22Rv1 (cell line): ENCODE results near the gene CMIP.

Experiments
- H3K27ac ChIP-seq: fragments of 450-650 bp; 2 replicates; pipeline ENCODE4 v1.5.1; 2017
- ZFX ChIP-seq: fragments of 450-650 bp; IDR thresholded peaks from 2 replicates; pipeline ENCODE4 v1.6.1; 2017; ENCODE audit warnings: antibody characterized with exemption, borderline replicate concordance
- TF ChIP-seq, protein P1 (sequence below): fragments of 450-650 bp; IDR thresholded peaks from 2 replicates; pipeline ENCODE4 v1.5.1; 2017; ENCODE audit warnings: mild to moderate bottlenecking

The CMIP gene

DNA sequence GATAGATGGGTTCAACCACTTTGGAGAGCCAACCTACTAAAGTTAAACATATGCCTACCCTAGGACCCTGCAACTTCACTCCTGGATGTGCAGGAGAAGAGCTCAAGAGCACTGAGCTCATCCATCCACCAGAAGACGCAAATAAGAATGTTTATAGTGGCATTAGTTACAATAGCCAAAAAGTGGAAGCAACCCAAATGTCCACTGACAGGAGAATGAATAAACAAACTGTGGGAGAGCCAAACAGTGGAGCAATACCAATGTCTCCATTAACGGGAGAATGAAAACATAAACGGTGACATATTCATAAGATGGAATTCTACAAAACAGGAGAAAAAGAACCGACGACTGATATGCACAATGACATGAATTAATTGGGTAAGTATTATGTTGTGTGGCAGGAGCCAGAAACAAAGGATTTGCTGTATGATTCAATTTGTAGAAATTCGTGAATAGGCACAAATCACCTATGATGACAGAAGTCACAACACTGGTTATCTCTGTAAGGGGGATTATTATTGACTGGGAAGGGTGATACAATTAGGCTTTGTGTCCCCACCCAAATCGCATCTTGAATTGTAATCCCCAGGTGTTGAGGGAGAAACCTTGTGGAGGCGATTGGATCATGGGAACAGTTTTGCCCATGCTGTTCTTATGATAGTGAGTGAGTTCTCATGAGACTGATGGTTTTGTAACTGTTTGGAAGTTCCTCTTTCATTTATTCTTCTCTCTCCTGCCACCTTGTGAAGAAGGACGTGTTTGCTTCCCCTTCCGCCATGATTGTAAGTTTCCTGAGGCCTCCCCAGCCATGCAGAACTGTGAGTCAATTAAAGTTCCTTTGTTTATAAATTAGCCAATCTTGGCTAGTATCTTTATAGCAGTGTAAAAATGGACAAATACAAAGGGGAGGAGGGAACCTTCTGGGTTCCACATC is 276.6 kb downstream of the CMIP start:
- TF ChIP-seq, protein P1, sequence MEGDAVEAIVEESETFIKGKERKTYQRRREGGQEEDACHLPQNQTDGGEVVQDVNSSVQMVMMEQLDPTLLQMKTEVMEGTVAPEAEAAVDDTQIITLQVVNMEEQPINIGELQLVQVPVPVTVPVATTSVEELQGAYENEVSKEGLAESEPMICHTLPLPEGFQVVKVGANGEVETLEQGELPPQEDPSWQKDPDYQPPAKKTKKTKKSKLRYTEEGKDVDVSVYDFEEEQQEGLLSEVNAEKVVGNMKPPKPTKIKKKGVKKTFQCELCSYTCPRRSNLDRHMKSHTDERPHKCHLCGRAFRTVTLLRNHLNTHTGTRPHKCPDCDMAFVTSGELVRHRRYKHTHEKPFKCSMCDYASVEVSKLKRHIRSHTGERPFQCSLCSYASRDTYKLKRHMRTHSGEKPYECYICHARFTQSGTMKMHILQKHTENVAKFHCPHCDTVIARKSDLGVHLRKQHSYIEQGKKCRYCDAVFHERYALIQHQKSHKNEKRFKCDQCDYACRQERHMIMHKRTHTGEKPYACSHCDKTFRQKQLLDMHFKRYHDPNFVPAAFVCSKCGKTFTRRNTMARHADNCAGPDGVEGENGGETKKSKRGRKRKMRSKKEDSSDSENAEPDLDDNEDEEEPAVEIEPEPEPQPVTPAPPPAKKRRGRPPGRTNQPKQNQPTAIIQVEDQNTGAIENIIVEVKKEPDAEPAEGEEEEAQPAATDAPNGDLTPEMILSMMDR: no peak
- TF ChIP-seq ZFX: no peak
- H3K27ac ChIP-seq: no peak overlapping the region

DNA sequence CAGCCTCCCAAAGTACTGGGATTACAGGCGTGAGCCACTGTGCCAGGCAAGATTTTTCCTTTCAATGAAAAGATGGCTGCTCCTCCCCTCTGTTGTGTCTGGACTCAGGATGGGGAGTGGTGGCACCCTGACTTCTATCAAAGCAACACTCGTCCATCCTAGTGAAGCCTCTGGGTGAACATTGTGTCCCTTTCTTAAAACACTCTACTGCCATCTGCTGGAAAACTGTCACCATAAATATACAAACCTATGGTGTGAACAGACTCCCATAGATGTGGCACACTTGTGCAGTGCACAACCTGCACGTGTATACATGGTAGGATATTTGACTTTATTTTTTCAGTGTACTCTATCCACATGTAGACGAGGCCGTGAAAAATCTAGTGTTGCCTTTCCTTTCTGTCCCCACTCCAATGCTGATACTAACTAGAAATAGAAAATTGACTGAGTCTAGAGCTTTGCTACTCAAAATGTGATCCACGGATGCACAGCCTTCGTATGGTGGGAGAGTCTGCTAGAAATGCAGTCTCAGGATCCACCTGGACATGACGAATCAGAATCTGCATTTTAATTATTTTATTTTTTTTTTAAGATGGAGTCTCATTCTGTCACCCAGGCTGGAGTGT is 278.6 kb downstream of the CMIP start:
- no peak overlapping the region for H3K27ac ChIP-seq
- TF ChIP-seq, protein P1: peak; percentile 78
- TF ChIP-seq ZFX: no peak

DNA sequence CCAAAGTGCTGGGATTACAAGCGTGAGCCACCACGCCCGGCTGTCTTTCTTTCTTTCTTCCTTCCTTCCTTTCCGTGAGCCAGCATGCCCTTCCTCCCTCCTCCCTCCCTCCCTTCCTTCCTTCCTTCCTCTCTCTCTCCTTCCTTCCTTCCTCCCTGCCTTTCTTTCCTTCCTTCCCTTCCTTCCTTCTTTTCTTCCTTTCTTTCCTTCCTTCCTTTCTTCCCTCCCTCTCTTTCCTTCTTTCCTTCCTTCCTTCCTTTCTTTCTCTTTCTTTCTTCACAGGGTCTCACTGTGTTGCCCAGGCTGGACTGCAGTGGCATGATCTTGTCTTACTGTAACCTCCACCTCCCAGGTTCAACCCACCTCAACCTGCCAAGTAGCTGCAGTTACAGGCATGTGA is 283.8 kb downstream of the CMIP start:
- TF ChIP-seq, protein P1: no peak
- TF ChIP-seq ZFX: no peak
- H3K27ac ChIP-seq: no peak overlapping the region

DNA sequence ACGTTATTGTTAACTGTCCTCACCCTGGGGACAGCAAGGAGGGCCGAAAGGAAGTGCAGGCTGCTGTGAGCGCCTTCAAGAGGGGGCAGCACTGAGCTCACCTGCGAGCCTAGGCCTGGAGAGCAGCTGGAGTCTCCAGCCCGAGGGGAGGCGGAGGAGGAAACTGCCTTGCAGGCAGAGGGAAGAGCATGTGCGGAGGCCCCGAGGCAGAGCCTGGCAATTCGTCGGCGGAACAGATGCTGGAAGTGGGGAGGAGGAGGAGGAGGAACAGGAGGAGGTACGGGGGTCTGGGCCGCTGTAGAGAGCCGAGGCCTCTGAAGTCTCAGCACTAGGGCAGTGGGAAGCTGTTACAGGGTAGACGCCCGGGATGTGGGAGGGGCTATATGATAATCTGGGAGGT is 284.8 kb downstream of the CMIP start:
- TF ChIP-seq, protein P1: no peak
- TF ChIP-seq ZFX: no peak

DNA sequence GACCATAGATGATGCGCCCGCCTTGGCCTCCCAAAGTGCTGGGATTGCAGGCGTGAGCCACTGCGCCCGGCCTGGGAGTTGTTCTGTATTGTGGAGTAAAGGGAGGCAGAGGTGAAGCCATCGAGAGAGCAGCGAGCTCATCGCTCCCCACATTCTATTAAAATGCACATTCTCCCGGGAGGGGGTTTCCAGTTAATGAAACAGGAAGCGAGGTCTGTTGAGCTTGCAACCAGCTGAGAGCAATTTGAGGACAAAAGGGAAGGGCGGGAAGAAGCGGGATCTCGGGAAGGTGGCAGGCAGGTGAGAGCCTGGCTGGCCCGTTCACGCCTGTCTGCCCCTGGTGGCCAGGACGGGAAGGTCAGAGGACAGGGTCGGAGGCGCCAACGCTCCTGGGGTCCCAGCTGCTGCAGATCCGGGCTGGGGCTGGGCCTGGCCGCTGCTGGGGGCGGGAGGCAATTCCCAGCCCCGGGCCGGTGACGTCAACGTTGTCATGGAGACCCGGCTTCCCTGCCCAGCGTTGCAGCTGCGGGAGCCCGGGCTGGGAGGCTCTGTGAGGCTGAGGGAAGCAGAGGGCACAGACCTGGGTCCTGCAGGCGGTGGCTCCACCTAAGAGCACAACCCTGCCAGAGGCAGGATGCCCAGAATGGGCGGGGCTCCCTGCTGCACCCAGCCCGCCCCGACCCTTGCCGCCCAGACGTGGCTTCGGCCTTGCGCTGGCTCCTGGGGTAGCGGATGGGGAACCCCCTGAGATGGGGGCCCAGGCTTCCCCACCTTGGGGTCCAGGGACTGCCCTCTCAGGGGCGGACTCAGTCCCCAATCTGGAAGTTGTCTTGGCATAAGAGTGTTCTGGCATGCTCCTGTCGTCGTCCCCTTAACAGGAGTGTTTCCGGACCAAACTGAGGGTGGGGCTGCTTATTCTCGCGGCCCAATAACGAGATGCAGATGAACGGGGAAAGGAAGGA is 285.8 kb downstream of the CMIP start:
- no peak overlapping the region for H3K27ac ChIP-seq
- TF ChIP-seq ZFX: no peak
- TF ChIP-seq, protein P1: peak; percentile 85

More for the DNA sequence above, 284.8 kb downstream of the CMIP start:
- no peak overlapping the region for H3K27ac ChIP-seq

DNA sequence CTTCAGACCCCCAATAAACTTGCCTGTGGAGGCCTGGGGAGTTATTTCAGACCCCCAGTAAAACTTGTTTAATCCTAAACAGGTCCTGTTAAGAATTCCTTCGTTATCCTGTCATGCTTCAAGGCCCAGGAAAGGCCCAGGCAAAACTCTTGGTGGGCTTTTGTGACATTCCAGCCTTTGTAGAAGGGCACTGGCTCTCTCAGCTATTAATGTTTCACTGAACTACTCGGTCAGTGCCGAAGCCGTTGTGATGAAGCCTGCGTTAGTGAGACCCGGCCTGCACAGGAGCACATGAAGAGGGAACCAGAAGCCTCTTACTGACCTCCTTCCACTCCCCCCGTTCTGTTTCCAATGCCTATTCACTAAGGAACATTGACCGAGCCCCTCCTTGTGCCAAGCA is 287.0 kb downstream of the CMIP start:
- no peak for TF ChIP-seq ZFX
- TF ChIP-seq, protein P1: no peak
- no peak overlapping the region for H3K27ac ChIP-seq
